ENCODE results near the gene CEP89. TPM values are rescaled to one million over a fixed set of nuclear protein-coding genes. Genes with fewer than 3 reads are reported as not detected.

CEP89 gene
- total and polyA plus RNA-seq, 4 donors, result 8.7 to 18.7 (median 14.0) TPM

- peak overlapping the region in 1 of 2 donors; percentile 5 for H3K9ac ChIP-seq (ENCODE audit: insufficient read depth in 1 of 2, low read length in 2 of 2)
- peak; percentile 22 to 68 (median 61) for DNase-seq
- H3K9me3 ChIP-seq (ENCODE audit: control insufficient read depth in 4 of 4, insufficient read depth in 3 of 4, low read length in 3 of 4), result no peaks in the 10 kb centered on the region
- no peak for ATAC-seq (ENCODE audit: insufficient read depth, low FRiP score)
- WGBS, 2 donors, result 30 to 69% methylated on average over 7 of the region's 7 CpGs
- peaks cover 0 to 6% (median 2%) of the 10 kb centered on the region in 5 donors for H3K4me1 ChIP-seq (ENCODE audit: control insufficient read depth in 5 of 5, insufficient read depth in 5 of 5, low read length in 5 of 5)
- peaks cover 0 to 3% (median 0%) of the 10 kb centered on the region in 4 donors for H3K36me3 ChIP-seq (ENCODE audit: control insufficient read depth in 4 of 4, insufficient read depth in 4 of 4, low read length in 4 of 4)
- H3K27me3 ChIP-seq (ENCODE audit: control insufficient read depth in 3 of 3, insufficient read depth in 3 of 3, low read length in 2 of 3), result no peaks in the 10 kb centered on the region
- H3K27ac ChIP-seq (ENCODE audit: low read depth in 1 of 2, low read length in 1 of 2), result no peak overlapping the region
- no peak for TF ChIP-seq CTCF (IDR thresholded peaks at IDR 0.05; ENCODE audit: control extremely low read depth, extremely low read depth)
- no peak overlapping the region for H3K4me3 ChIP-seq
Measured at GRCh38 chr19:32977280-32977679, 5.5 kb upstream of the CEP89 start.

- peak; percentile 59 for TF ChIP-seq CTCF (IDR thresholded peaks at IDR 0.05; ENCODE audit: control extremely low read depth, extremely low read depth)
- Histone ChIP-seq H3K27ac (ENCODE audit: low read depth in 1 of 2, low read length in 1 of 2) (no peak overlapping the region), H3K9me3 (ENCODE audit: control insufficient read depth in 4 of 4, insufficient read depth in 3 of 4, low read length in 3 of 4) (no peaks in the 10 kb centered on the region), H3K4me1 (ENCODE audit: control insufficient read depth in 5 of 5, insufficient read depth in 5 of 5, low read length in 5 of 5) (peaks cover 0 to 6% (median 2%) of the 10 kb centered on the region in 5 donors), H3K4me3 (no peak overlapping the region), H3K9ac (ENCODE audit: insufficient read depth in 1 of 2, low read length in 2 of 2) (no peak overlapping the region), H3K36me3 (ENCODE audit: control insufficient read depth in 4 of 4, insufficient read depth in 4 of 4, low read length in 4 of 4) (peaks cover 0 to 3% (median 0%) of the 10 kb centered on the region in 4 donors), H3K27me3 (ENCODE audit: control insufficient read depth in 3 of 3, insufficient read depth in 3 of 3, low read length in 2 of 3) (no peaks in the 10 kb centered on the region)
- 46 to 52% methylated on average over 14 of the region's 14 CpGs for WGBS, 2 donors
- DNase-seq (peak; percentile 68 to 70 (median 69)), ATAC-seq (ENCODE audit: insufficient read depth, low FRiP score) (no peak)
Measured at GRCh38 chr19:32976223-32976805, 4.6 kb upstream of the CEP89 start.

GRCh38 chr19:32971012-32971595 is 654 bp downstream of the CEP89 start:
- peak overlapping the region; percentile 73 for H3K4me3 ChIP-seq
- TF ChIP-seq CTCF (IDR thresholded peaks at IDR 0.05; ENCODE audit: control extremely low read depth, extremely low read depth), result no peak
- DNase-seq, result peak in 1 of 3 donors; percentile 3
- H3K27me3 ChIP-seq (ENCODE audit: control insufficient read depth in 3 of 3, insufficient read depth in 3 of 3, low read length in 2 of 3), result no peaks in the 10 kb centered on the region
- H3K9me3 ChIP-seq (ENCODE audit: control insufficient read depth in 4 of 4, insufficient read depth in 3 of 4, low read length in 3 of 4), result peaks cover 0 to 1% (median 0%) of the 10 kb centered on the region in 4 donors
- H3K4me1 ChIP-seq (ENCODE audit: control insufficient read depth in 5 of 5, insufficient read depth in 5 of 5, low read length in 5 of 5), result peaks cover 0 to 7% (median 4%) of the 10 kb centered on the region in 5 donors
- no peak overlapping the region for H3K27ac ChIP-seq (ENCODE audit: low read depth in 1 of 2, low read length in 1 of 2)
- H3K36me3 ChIP-seq (ENCODE audit: control insufficient read depth in 4 of 4, insufficient read depth in 4 of 4, low read length in 4 of 4), result peaks cover 0 to 9% (median 9%) of the 10 kb centered on the region in 4 donors
- 25 to 29% methylated on average over 21 of the region's 21 CpGs for WGBS, 2 donors
- ATAC-seq (ENCODE audit: insufficient read depth, low FRiP score), result no peak
- peak overlapping the region; percentile 28 to 74 for H3K9ac ChIP-seq (ENCODE audit: insufficient read depth in 1 of 2, low read length in 2 of 2)

Measured in lung (tissue), 12 donors.